Fibroblast of lung (primary cell): ENCODE data around the gene MAPK8IP1. TPM values are rescaled to one million over a fixed set of nuclear protein-coding genes. Genes with fewer than 3 reads are reported as not detected.
A peak's percentile ranks its signal among the peaks of the same experiment; 100 is the strongest.

Experiments
- DNase-seq, 2 donors: peaks; one replicate each; pipeline versions ENCODE4 v3.0.0 to v3.0.0-alpha.2; 2010; ENCODE audit warnings: low read depth in 2 of 2
- H2AFZ ChIP-seq: 2 replicates; pipeline ENCODE4 v1.5.1; 2012; ENCODE audit warnings: low read length, control low read depth, inconsistent platforms
- H3K27ac ChIP-seq: 2 replicates; pipeline ENCODE4 v1.5.1; 2011; ENCODE audit warnings: low read length, control low read depth; ENCODE audit not compliant: insufficient read depth
- H3K27me3 ChIP-seq: 2 replicates; pipeline ENCODE4 v1.5.1; 2011; ENCODE audit warnings: mild to moderate bottlenecking, low read length; ENCODE audit not compliant: control insufficient read depth, insufficient read depth
- H3K36me3 ChIP-seq: 2 replicates; pipeline ENCODE4 v1.5.1; 2011; ENCODE audit warnings: low read length; ENCODE audit not compliant: control insufficient read depth, insufficient read depth
- H3K4me1 ChIP-seq: 2 replicates; pipeline ENCODE4 v1.5.1; 2011; ENCODE audit warnings: low read length; ENCODE audit not compliant: control insufficient read depth, insufficient read depth; ENCODE audit errors: extremely low read depth
- H3K4me2 ChIP-seq: 2 replicates; pipeline ENCODE4 v1.5.1; 2011; ENCODE audit warnings: low read length, control low read depth; ENCODE audit not compliant: insufficient read depth; ENCODE audit errors: extremely low read depth
- H3K4me3 ChIP-seq, 4 experiments: fragments of 200-600 bp in 1 of 4; sonication (generic) in 1 of 4; replicated peaks in 1 of 4; 2 replicates each; pipeline ENCODE4 v1.5.1; 2011 to 2016; ENCODE audit warnings: low read length in 4 of 4, low read depth in 3 of 4, mild to moderate bottlenecking in 3 of 4, control low read depth in 2 of 4, inconsistent platforms in 1 of 4, mixed read lengths in 1 of 4; ENCODE audit not compliant: insufficient read depth in 1 of 4; ENCODE audit errors: control extremely low read depth in 1 of 4
- H3K79me2 ChIP-seq: 2 replicates; pipeline ENCODE4 v1.5.1; 2012; ENCODE audit warnings: mild to moderate bottlenecking, low read length, inconsistent platforms; ENCODE audit not compliant: control insufficient read depth, insufficient read depth
- H3K9ac ChIP-seq: 2 replicates; pipeline ENCODE4 v1.5.1; 2011; ENCODE audit warnings: mild to moderate bottlenecking, low read length, control low read depth; ENCODE audit not compliant: insufficient read depth
- H3K9me3 ChIP-seq: 2 replicates; pipeline ENCODE4 v1.5.1; 2012; ENCODE audit warnings: low read depth, low read length; ENCODE audit not compliant: control insufficient read depth, insufficient read depth
- H4K20me1 ChIP-seq: 2 replicates; pipeline ENCODE4 v1.5.1; 2011; ENCODE audit warnings: low read length; ENCODE audit not compliant: control insufficient read depth, insufficient read depth; ENCODE audit errors: extremely low read depth
- CTCF ChIP-seq, 2 donors: IDR thresholded peaks in 1 of 2; conservative IDR thresholded peaks in 1 of 2; 1 replicate in 1 of 2; 2 replicates in 1 of 2; pipeline ENCODE4 v1.5.1; 2011 to 2012; ENCODE audit warnings: low read length in 2 of 2, control low read depth in 1 of 2, inconsistent platforms in 1 of 2, low read depth in 1 of 2, mild to moderate bottlenecking in 1 of 2
- EZH2 ChIP-seq: IDR thresholded peaks from 2 replicates; pipeline ENCODE4 v1.5.1; 2012; ENCODE audit warnings: low read length, control low read depth, mild to moderate bottlenecking; ENCODE audit errors: missing control alignments
- polyA plus RNA-seq, 2 donors: library from polyadenylated mRNA; depleted of rRNA in 1 of 2; stranded (reverse) in 1 of 2; unstranded in 1 of 2; fragments of >200 nt; gene quantifications; 2 replicates each; pipeline ENCODE4 v1.2.1, GENCODE V29; 2011 to 2012; ENCODE audit warnings: missing spikeins in 1 of 2
- total RNA-seq: library from RNA; depleted of rRNA; stranded (reverse); fragments of >200 nt; gene quantifications from 2 replicates; pipeline ENCODE4 v1.2.1, GENCODE V29; 2014

Gene MAPK8IP1
- total and polyA plus RNA-seq, 2 donors (not counting 1 experiment from before 2014, with no cell fraction given), result 3.8 to 6.6 TPM

GRCh38 chr11:45856044-45856468, 29.4 kb upstream of the MAPK8IP1 start:
- no peak overlapping the region for H3K4me2 ChIP-seq
- DNase-seq, result peak; percentile 33 to 85
- no peaks in the 10 kb centered on the region for H3K27me3 ChIP-seq
- peaks cover 8% of the 10 kb centered on the region for H3K36me3 ChIP-seq
- H3K4me3 ChIP-seq, result no peak overlapping the region
- peak overlapping the region; percentile 93 for H3K27ac ChIP-seq
- no peak overlapping the region for H3K9ac ChIP-seq
- H2AFZ ChIP-seq, result no peak overlapping the region
- H4K20me1 ChIP-seq, result no peaks in the 10 kb centered on the region
- TF ChIP-seq CTCF (conservative IDR thresholded peaks at IDR 0.05 in 1 of 2, IDR thresholded peaks at IDR 0.05 in 1 of 2; ENCODE audit: low read depth in 1 of 2, low read length in 2 of 2) (no peak), EZH2 (no peak)
- H3K9me3 ChIP-seq, result no peaks in the 10 kb centered on the region
- H3K79me2 ChIP-seq, result peaks cover 17% of the 10 kb centered on the region
- peaks cover 31% of the 10 kb centered on the region for H3K4me1 ChIP-seq

- Histone ChIP-seq H3K36me3 (peaks cover 17% of the 10 kb centered on the region), H4K20me1 (no peaks in the 10 kb centered on the region), H3K9me3 (no peaks in the 10 kb centered on the region), H3K79me2 (peaks cover 6% of the 10 kb centered on the region), H3K27ac (peak overlapping the region; percentile 93), H2AFZ (no peak overlapping the region), H3K9ac (peak overlapping the region; percentile 35), H3K4me1 (peaks cover 31% of the 10 kb centered on the region), H3K27me3 (no peaks in the 10 kb centered on the region), H3K4me3 (no peak overlapping the region), H3K4me2 (peak overlapping the region; percentile 18)
- peak; percentile 82 to 95 for DNase-seq
- no peak for TF ChIP-seq EZH2
- no peak for TF ChIP-seq CTCF (conservative IDR thresholded peaks at IDR 0.05 in 1 of 2, IDR thresholded peaks at IDR 0.05 in 1 of 2; ENCODE audit: low read depth in 1 of 2, low read length in 2 of 2)
Observed at GRCh38 chr11:45857961-45858474, 27.4 kb upstream of the MAPK8IP1 start.

- no peaks in the 10 kb centered on the region for H3K27me3 ChIP-seq
- peaks cover 3% of the 10 kb centered on the region for H3K79me2 ChIP-seq
- peak overlapping the region; percentile 39 for H3K4me2 ChIP-seq
- peaks cover 23% of the 10 kb centered on the region for H3K36me3 ChIP-seq
- TF ChIP-seq CTCF (conservative IDR thresholded peaks at IDR 0.05 in 1 of 2, IDR thresholded peaks at IDR 0.05 in 1 of 2; ENCODE audit: low read depth in 1 of 2, low read length in 2 of 2) (no peak), EZH2 (no peak)
- DNase-seq, result no peak
- peaks cover 31% of the 10 kb centered on the region for H3K4me1 ChIP-seq
- H3K4me3 ChIP-seq, result peak overlapping the region in 1 of 4 experiments; percentile 3
- H4K20me1 ChIP-seq, result no peaks in the 10 kb centered on the region
- no peaks in the 10 kb centered on the region for H3K9me3 ChIP-seq
- H2AFZ ChIP-seq, result no peak overlapping the region
- H3K27ac ChIP-seq, result peak overlapping the region; percentile 93
- H3K9ac ChIP-seq, result peak overlapping the region; percentile 57
Observed at GRCh38 chr11:45858751-45859398, 26.6 kb upstream of the MAPK8IP1 start.
